Progenitor cell of endocrine pancreas (in vitro differentiated cells): ENCODE results near the gene ANXA3. TPM values are rescaled to one million over a fixed set of nuclear protein-coding genes. Genes with fewer than 3 reads are reported as not detected.

Experiments used
- DNase-seq: peaks from one replicate; pipeline ENCODE4 v3.0.0; 2021; ENCODE audit warnings: low spot score; ENCODE audit not compliant: unreplicated experiment
- H3K27ac Mint-ChIP-seq: 2 replicates; pipeline ENCODE4 v1.8.0; 2021; ENCODE audit warnings: mild to moderate bottlenecking, moderate library complexity, mixed read lengths
- H3K27me3 Mint-ChIP-seq: 2 replicates; pipeline ENCODE4 v1.8.0; 2021; ENCODE audit warnings: mixed read lengths
- H3K36me3 Mint-ChIP-seq: 2 replicates; pipeline ENCODE4 v1.8.0; 2022; ENCODE audit warnings: mixed read lengths; ENCODE audit not compliant: insufficient read depth
- H3K4me1 Mint-ChIP-seq: 2 replicates; pipeline ENCODE4 v1.8.0; 2021; ENCODE audit warnings: low read depth, mixed read lengths
- H3K4me3 Mint-ChIP-seq: 2 replicates; pipeline ENCODE4 v1.8.0; 2021; ENCODE audit warnings: low read depth, mild to moderate bottlenecking, moderate library complexity, mixed read lengths
- H3K9me3 Mint-ChIP-seq: 2 replicates; pipeline ENCODE4 v1.8.0; 2021; ENCODE audit warnings: low read depth, mixed read lengths
- CTCF ChIP-seq: fragments of 200-600 bp; sonication (generic); IDR thresholded peaks from one replicate; pipeline ENCODE4 v1.5.0; 2021; ENCODE audit warnings: antibody characterized with exemption, mild to moderate bottlenecking; ENCODE audit not compliant: unreplicated experiment
- total RNA-seq: library from RNA; stranded (reverse); gene quantifications from 2 replicates; pipeline ENCODE4 v1.2.1, GENCODE V29; 2021

ANXA3 gene
- total RNA-seq, 1 donor from 2014 or later: 108 TPM

- Mint-ChIP-seq H3K27me3 (no peaks in the 10 kb centered on the region), H3K4me1 (no peaks in the 10 kb centered on the region), H3K36me3 (no peaks in the 10 kb centered on the region), H3K4me3 (no peak overlapping the region), H3K27ac (peak overlapping the region; percentile 73), H3K9me3 (peaks cover 4% of the 10 kb centered on the region)
- DNase-seq: no peak
- no peak for TF ChIP-seq CTCF
These were observed 87.0 kb downstream of the ANXA3 start for GRCh38 chr4:78638337-78639172.

GRCh38 chr4:78640714-78641113, 89.1 kb downstream of the ANXA3 start:
- no peak for DNase-seq
- TF ChIP-seq CTCF: no peak
- Mint-ChIP-seq H3K4me1 (peaks cover 1% of the 10 kb centered on the region), H3K9me3 (no peaks in the 10 kb centered on the region), H3K4me3 (no peak overlapping the region), H3K36me3 (no peaks in the 10 kb centered on the region), H3K27me3 (no peaks in the 10 kb centered on the region), H3K27ac (no peak overlapping the region)

GRCh38 chr4:78642934-78643333, 91.4 kb downstream of the ANXA3 start:
- H3K4me3 Mint-ChIP-seq: no peak overlapping the region
- no peak overlapping the region for H3K27ac Mint-ChIP-seq
- TF ChIP-seq CTCF: no peak
- no peaks in the 10 kb centered on the region for H3K9me3 Mint-ChIP-seq
- H3K36me3 Mint-ChIP-seq: no peaks in the 10 kb centered on the region
- H3K27me3 Mint-ChIP-seq: no peaks in the 10 kb centered on the region
- no peak for DNase-seq
- peaks cover 2% of the 10 kb centered on the region for H3K4me1 Mint-ChIP-seq

GRCh38 chr4:78644063-78644691, 92.6 kb downstream of the ANXA3 start:
- H3K9me3 Mint-ChIP-seq: no peaks in the 10 kb centered on the region
- H3K36me3 Mint-ChIP-seq: no peaks in the 10 kb centered on the region
- no peaks in the 10 kb centered on the region for H3K27me3 Mint-ChIP-seq
- no peak overlapping the region for H3K4me3 Mint-ChIP-seq
- TF ChIP-seq CTCF: no peak
- peaks cover 2% of the 10 kb centered on the region for H3K4me1 Mint-ChIP-seq
- H3K27ac Mint-ChIP-seq: no peak overlapping the region
- no peak for DNase-seq

GRCh38 chr4:78644744-78645330, 93.3 kb downstream of the ANXA3 start:
- no peaks in the 10 kb centered on the region for H3K9me3 Mint-ChIP-seq
- no peak for DNase-seq
- no peaks in the 10 kb centered on the region for H3K36me3 Mint-ChIP-seq
- H3K4me3 Mint-ChIP-seq: no peak overlapping the region
- peak; percentile 82 for TF ChIP-seq CTCF
- H3K27me3 Mint-ChIP-seq: no peaks in the 10 kb centered on the region
- H3K4me1 Mint-ChIP-seq: peaks cover 2% of the 10 kb centered on the region
- H3K27ac Mint-ChIP-seq: no peak overlapping the region
